ENCODE results near the gene CAPN3.

Gene CAPN3

GRCh38 chr15:42385980-42386700, 26.8 kb downstream of the CAPN3 start:
- H3K27ac ChIP-seq (ENCODE audit: insufficient read depth, low read depth, low read length, poor library complexity, severe bottlenecking) = no peak overlapping the region
- WGBS, 2 experiments = 89 to 91% methylated on average over 12 of the region's 12 CpGs

GRCh38 chr15:42387603-42388002, 28.3 kb downstream of the CAPN3 start:
- Histone ChIP-seq H3K4me3 (ENCODE audit: insufficient read depth, low read depth, low read length) (no peak overlapping the region), H3K36me3 (ENCODE audit: control insufficient read depth, insufficient read depth, low read length) (no peaks in the 10 kb centered on the region), H3K27ac (ENCODE audit: insufficient read depth, low read depth, low read length, poor library complexity, severe bottlenecking) (no peak overlapping the region), H3K9me3 (ENCODE audit: control insufficient read depth, low read length) (no peaks in the 10 kb centered on the region), H3K27me3 (ENCODE audit: control insufficient read depth, insufficient read depth, low read length, poor library complexity, severe bottlenecking) (no peaks in the 10 kb centered on the region), H3K4me1 (ENCODE audit: control insufficient read depth, insufficient read depth, low read length) (peaks cover 4% of the 10 kb centered on the region)
- WGBS, 2 experiments = 92 to 94% methylated on average over 8 of the region's 8 CpGs

More at GRCh38 chr15:42385980-42386700, 26.8 kb downstream of the CAPN3 start:
- H3K4me3 ChIP-seq (ENCODE audit: insufficient read depth, low read depth, low read length) = no peak overlapping the region
- peaks cover 4% of the 10 kb centered on the region for H3K4me1 ChIP-seq (ENCODE audit: control insufficient read depth, insufficient read depth, low read length)
- H3K27me3 ChIP-seq (ENCODE audit: control insufficient read depth, insufficient read depth, low read length, poor library complexity, severe bottlenecking) = no peaks in the 10 kb centered on the region
- H3K9me3 ChIP-seq (ENCODE audit: control insufficient read depth, low read length) = no peaks in the 10 kb centered on the region
- no peaks in the 10 kb centered on the region for H3K36me3 ChIP-seq (ENCODE audit: control insufficient read depth, insufficient read depth, low read length)

GRCh38 chr15:42392309-42393024, 33.2 kb downstream of the CAPN3 start:
- WGBS, 2 experiments = 91 to 93% methylated on average over 11 of the region's 11 CpGs
- Histone ChIP-seq H3K4me1 (ENCODE audit: control insufficient read depth, insufficient read depth, low read length) (no peaks in the 10 kb centered on the region), H3K27me3 (ENCODE audit: control insufficient read depth, insufficient read depth, low read length, poor library complexity, severe bottlenecking) (no peaks in the 10 kb centered on the region), H3K36me3 (ENCODE audit: control insufficient read depth, insufficient read depth, low read length) (no peaks in the 10 kb centered on the region), H3K27ac (ENCODE audit: insufficient read depth, low read depth, low read length, poor library complexity, severe bottlenecking) (no peak overlapping the region), H3K9me3 (ENCODE audit: control insufficient read depth, low read length) (no peaks in the 10 kb centered on the region), H3K4me3 (ENCODE audit: insufficient read depth, low read depth, low read length) (no peak overlapping the region)

DNA sequence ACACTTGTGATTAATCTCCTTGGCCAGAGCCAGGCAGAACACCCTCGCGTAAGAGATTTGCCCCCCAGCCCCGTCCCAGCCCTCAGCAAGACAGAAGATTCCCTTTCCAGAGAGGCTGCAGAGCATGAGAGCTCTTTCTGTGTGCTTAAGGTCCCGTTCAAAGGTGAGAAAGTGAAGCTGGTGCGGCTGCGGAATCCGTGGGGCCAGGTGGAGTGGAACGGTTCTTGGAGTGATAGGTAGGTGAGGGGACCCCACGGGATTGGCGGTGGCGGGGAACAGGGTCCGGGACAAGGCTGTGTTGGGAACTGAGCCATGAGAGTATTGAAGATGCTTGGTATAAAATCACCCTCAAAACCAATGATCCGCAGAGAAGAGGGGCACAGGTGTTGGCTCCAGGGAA, 34.8 kb downstream of the CAPN3 start:
- Histone ChIP-seq H3K4me3 (ENCODE audit: insufficient read depth, low read depth, low read length) (no peak overlapping the region), H3K27me3 (ENCODE audit: control insufficient read depth, insufficient read depth, low read length, poor library complexity, severe bottlenecking) (no peaks in the 10 kb centered on the region), H3K36me3 (ENCODE audit: control insufficient read depth, insufficient read depth, low read length) (no peaks in the 10 kb centered on the region), H3K4me1 (ENCODE audit: control insufficient read depth, insufficient read depth, low read length) (no peaks in the 10 kb centered on the region), H3K9me3 (ENCODE audit: control insufficient read depth, low read length) (no peaks in the 10 kb centered on the region), H3K27ac (ENCODE audit: insufficient read depth, low read depth, low read length, poor library complexity, severe bottlenecking) (no peak overlapping the region)
- 92 to 93% methylated on average over 13 of the region's 13 CpGs for WGBS, 2 experiments

- no peaks in the 10 kb centered on the region for H3K4me1 ChIP-seq (ENCODE audit: control insufficient read depth, insufficient read depth, low read length)
- H3K27me3 ChIP-seq (ENCODE audit: control insufficient read depth, insufficient read depth, low read length, poor library complexity, severe bottlenecking) = no peaks in the 10 kb centered on the region
- no peaks in the 10 kb centered on the region for H3K9me3 ChIP-seq (ENCODE audit: control insufficient read depth, low read length)
- whole genome bisulfite sequencing, 2 experiments = 79 to 83% methylated on average over 1 of the region's 1 CpG
- no peak overlapping the region for H3K4me3 ChIP-seq (ENCODE audit: insufficient read depth, low read depth, low read length)
- H3K27ac ChIP-seq (ENCODE audit: insufficient read depth, low read depth, low read length, poor library complexity, severe bottlenecking) = no peak overlapping the region
- no peaks in the 10 kb centered on the region for H3K36me3 ChIP-seq (ENCODE audit: control insufficient read depth, insufficient read depth, low read length)
Observed at GRCh38 chr15:42395838-42396237, 36.5 kb downstream of the CAPN3 start.

DNA sequence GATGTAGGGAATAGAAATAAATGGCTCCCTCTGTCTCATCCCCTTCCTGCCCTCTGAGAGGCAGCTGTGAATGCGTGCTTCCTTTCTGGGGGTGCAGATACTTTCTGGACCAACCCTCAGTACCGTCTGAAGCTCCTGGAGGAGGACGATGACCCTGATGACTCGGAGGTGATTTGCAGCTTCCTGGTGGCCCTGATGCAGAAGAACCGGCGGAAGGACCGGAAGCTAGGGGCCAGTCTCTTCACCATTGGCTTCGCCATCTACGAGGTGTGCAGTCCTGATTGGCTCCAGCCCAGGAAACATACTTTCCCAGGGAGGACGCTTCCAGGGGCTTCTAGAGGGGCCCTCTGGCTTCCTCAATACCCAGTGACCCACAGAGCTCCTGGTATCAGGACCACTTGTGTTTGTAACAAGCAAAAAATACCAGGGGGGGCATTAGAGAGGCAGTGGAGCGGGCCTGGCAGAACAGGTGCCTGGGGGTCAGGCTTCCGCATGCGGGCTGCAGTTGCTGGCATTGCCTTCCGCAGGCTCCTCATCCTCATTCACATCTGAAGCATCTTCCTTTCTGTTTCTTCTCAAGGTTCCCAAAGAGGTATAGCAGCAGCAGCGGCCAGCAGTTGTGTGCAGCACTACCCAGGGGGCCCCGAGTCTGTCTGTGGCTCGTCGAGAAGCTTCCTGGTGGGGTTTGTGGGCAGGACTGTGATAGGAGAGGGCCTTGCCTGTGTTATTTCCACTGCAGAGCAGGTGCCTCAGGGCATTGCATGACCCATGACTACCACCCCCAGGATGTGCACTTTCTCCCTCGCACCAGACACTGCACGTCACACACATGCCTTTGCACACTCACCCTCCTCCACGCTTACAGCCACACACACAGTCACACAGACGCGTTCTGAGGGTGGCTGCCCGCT, 42.5 kb downstream of the CAPN3 start:
- 94% methylated on average over 24 of the region's 24 CpGs for WGBS, 2 experiments

GRCh38 chr15:42402455-42403205, 43.3 kb downstream of the CAPN3 start:
- no peaks in the 10 kb centered on the region for H3K27me3 ChIP-seq (ENCODE audit: control insufficient read depth, insufficient read depth, low read length, poor library complexity, severe bottlenecking)
- H3K4me1 ChIP-seq (ENCODE audit: control insufficient read depth, insufficient read depth, low read length) = no peaks in the 10 kb centered on the region
- no peak overlapping the region for H3K4me3 ChIP-seq (ENCODE audit: insufficient read depth, low read depth, low read length)
- no peaks in the 10 kb centered on the region for H3K9me3 ChIP-seq (ENCODE audit: control insufficient read depth, low read length)
- H3K36me3 ChIP-seq (ENCODE audit: control insufficient read depth, insufficient read depth, low read length) = no peaks in the 10 kb centered on the region
- no peak overlapping the region for H3K27ac ChIP-seq (ENCODE audit: insufficient read depth, low read depth, low read length, poor library complexity, severe bottlenecking)
- 92 to 93% methylated on average over 15 of the region's 15 CpGs for WGBS, 2 experiments

More for the DNA sequence above, 42.5 kb downstream of the CAPN3 start:
- no peak overlapping the region for H3K27ac ChIP-seq (ENCODE audit: insufficient read depth, low read depth, low read length, poor library complexity, severe bottlenecking)
- H3K27me3 ChIP-seq (ENCODE audit: control insufficient read depth, insufficient read depth, low read length, poor library complexity, severe bottlenecking) = no peaks in the 10 kb centered on the region
- no peaks in the 10 kb centered on the region for H3K4me1 ChIP-seq (ENCODE audit: control insufficient read depth, insufficient read depth, low read length)
- no peaks in the 10 kb centered on the region for H3K36me3 ChIP-seq (ENCODE audit: control insufficient read depth, insufficient read depth, low read length)
- no peaks in the 10 kb centered on the region for H3K9me3 ChIP-seq (ENCODE audit: control insufficient read depth, low read length)
- no peak overlapping the region for H3K4me3 ChIP-seq (ENCODE audit: insufficient read depth, low read depth, low read length)

GRCh38 chr15:42403389-42403788, 44.1 kb downstream of the CAPN3 start:
- Histone ChIP-seq H3K27me3 (ENCODE audit: control insufficient read depth, insufficient read depth, low read length, poor library complexity, severe bottlenecking) (no peaks in the 10 kb centered on the region), H3K27ac (ENCODE audit: insufficient read depth, low read depth, low read length, poor library complexity, severe bottlenecking) (no peak overlapping the region), H3K36me3 (ENCODE audit: control insufficient read depth, insufficient read depth, low read length) (no peaks in the 10 kb centered on the region), H3K4me1 (ENCODE audit: control insufficient read depth, insufficient read depth, low read length) (no peaks in the 10 kb centered on the region), H3K9me3 (ENCODE audit: control insufficient read depth, low read length) (no peaks in the 10 kb centered on the region), H3K4me3 (ENCODE audit: insufficient read depth, low read depth, low read length) (no peak overlapping the region)
- 93 to 95% methylated on average over 7 of the region's 7 CpGs for WGBS, 2 experiments

- no peak overlapping the region for H3K27ac ChIP-seq (ENCODE audit: insufficient read depth, low read depth, low read length, poor library complexity, severe bottlenecking)
- H3K27me3 ChIP-seq (ENCODE audit: control insufficient read depth, insufficient read depth, low read length, poor library complexity, severe bottlenecking) = no peaks in the 10 kb centered on the region
- H3K9me3 ChIP-seq (ENCODE audit: control insufficient read depth, low read length) = no peaks in the 10 kb centered on the region
- H3K4me1 ChIP-seq (ENCODE audit: control insufficient read depth, insufficient read depth, low read length) = no peaks in the 10 kb centered on the region
- no peak overlapping the region for H3K4me3 ChIP-seq (ENCODE audit: insufficient read depth, low read depth, low read length)
- 84 to 86% methylated on average over 12 of the region's 12 CpGs for WGBS, 2 experiments
- no peaks in the 10 kb centered on the region for H3K36me3 ChIP-seq (ENCODE audit: control insufficient read depth, insufficient read depth, low read length)
Observed at GRCh38 chr15:42404461-42405235, 45.3 kb downstream of the CAPN3 start.
